Mucosa of descending colon (tissue), 3 donors: ENCODE results near the gene PHKG1. TPM values are rescaled to one million over a fixed set of nuclear protein-coding genes. Genes with fewer than 3 reads are reported as not detected.
"Not testable (repeated sequence)": the region's sequence is repeated elsewhere in the genome, so short reads cannot be mapped to it uniquely, and the experiment has no call there.

Experiments
- ATAC-seq: fragments of 200-7000 bp; cut with Tn5 transposase; one replicate; pipeline ENCODE4 v1.9.1; 2020; ENCODE audit warnings: mild to moderate bottlenecking, moderate library complexity
- DNase-seq, 3 donors: peaks; one replicate each; pipeline ENCODE4 v3.0.0-alpha.2; 2020
- H3K36me3 ChIP-seq: fragments of 200-600 bp; one replicate; pipeline ENCODE4 v1.8.0; 2021; ENCODE audit warnings: low read depth, mild to moderate bottlenecking
- H3K4me1 ChIP-seq: fragments of 200-600 bp; one replicate; pipeline ENCODE4 v1.8.0; 2021; ENCODE audit warnings: low read depth, mild to moderate bottlenecking
- H3K4me3 ChIP-seq: fragments of 200-600 bp; one replicate; pipeline ENCODE4 v1.8.0; 2021; ENCODE audit warnings: mild to moderate bottlenecking
- H3K9me3 ChIP-seq: fragments of 200-600 bp; one replicate; pipeline ENCODE4 v1.8.0; 2021; ENCODE audit warnings: mild to moderate bottlenecking
- intact Hi-C, 2 donors: fragments of 100-400 bp; cut with DNase I in 1 of 2; cut with micrococcal nuclease in 1 of 2; formaldehyde crosslinking; loops; one replicate each; pipeline versions ENCODE4 v1.11.0 to v1.11.1; 2022; cut with DNase I, micrococcal nuclease
- total RNA-seq, 3 donors: library from RNA; stranded (reverse); fragmentation: NEBNext Ultra II Directional in 2 of 3; extraction: Animal tissue kit (Norgen Biotek cat#: 25700) in 2 of 3; gene quantifications; one replicate each; pipeline versions ENCODE4 v1.2.1 to v1.2.4, GENCODE V29; 2021 to 2023
- TF ChIP-seq, protein P1 (sequence below): fragments of 200-600 bp; IDR thresholded peaks from one replicate; pipeline ENCODE4 v1.8.0; 2022; ENCODE audit warnings: antibody characterized with exemption, mild to moderate bottlenecking
- donor health status: DM: no; HTN: no; CAD: no; lungs with moderate emphysema.
- donor health status: DM: no; HTN: no; CAD: no.
- donor health status: DM: no; HTN: yes; CAD: no.

The PHKG1 gene
- total RNA-seq, 3 donors from 2014 or later: 0.58 to 11.6 (median 2.0) TPM

DNA sequence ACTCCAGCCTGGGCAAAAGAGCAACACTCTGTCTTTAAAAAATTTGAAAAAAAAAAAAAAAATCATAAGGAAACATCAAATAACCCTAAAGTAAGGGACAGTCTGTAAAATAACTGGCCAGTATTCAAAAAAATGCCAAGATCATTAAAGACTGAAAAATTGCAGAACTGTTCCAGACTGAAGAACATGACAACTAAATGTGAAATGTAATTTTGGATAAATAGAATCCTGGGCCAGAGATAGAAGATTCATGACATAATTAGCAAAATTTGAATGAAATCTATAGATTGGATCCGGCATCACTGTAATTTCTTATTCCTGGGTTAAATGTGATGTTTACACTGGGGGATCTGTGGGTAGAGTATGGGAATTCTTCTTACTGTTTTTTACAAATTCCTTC is 44.5 kb downstream of the PHKG1 start:
- DNase-seq: no peak
- H3K4me3 ChIP-seq: no peak overlapping the region
- TF ChIP-seq, protein P1, sequence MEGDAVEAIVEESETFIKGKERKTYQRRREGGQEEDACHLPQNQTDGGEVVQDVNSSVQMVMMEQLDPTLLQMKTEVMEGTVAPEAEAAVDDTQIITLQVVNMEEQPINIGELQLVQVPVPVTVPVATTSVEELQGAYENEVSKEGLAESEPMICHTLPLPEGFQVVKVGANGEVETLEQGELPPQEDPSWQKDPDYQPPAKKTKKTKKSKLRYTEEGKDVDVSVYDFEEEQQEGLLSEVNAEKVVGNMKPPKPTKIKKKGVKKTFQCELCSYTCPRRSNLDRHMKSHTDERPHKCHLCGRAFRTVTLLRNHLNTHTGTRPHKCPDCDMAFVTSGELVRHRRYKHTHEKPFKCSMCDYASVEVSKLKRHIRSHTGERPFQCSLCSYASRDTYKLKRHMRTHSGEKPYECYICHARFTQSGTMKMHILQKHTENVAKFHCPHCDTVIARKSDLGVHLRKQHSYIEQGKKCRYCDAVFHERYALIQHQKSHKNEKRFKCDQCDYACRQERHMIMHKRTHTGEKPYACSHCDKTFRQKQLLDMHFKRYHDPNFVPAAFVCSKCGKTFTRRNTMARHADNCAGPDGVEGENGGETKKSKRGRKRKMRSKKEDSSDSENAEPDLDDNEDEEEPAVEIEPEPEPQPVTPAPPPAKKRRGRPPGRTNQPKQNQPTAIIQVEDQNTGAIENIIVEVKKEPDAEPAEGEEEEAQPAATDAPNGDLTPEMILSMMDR: no peak
- H3K9me3 ChIP-seq: no peaks in the 10 kb centered on the region
- no peak for ATAC-seq
- peaks cover 39% of the 10 kb centered on the region for H3K4me1 ChIP-seq
- intact Hi-C loops: no loop called here
- peaks cover 4% of the 10 kb centered on the region for H3K36me3 ChIP-seq

DNA sequence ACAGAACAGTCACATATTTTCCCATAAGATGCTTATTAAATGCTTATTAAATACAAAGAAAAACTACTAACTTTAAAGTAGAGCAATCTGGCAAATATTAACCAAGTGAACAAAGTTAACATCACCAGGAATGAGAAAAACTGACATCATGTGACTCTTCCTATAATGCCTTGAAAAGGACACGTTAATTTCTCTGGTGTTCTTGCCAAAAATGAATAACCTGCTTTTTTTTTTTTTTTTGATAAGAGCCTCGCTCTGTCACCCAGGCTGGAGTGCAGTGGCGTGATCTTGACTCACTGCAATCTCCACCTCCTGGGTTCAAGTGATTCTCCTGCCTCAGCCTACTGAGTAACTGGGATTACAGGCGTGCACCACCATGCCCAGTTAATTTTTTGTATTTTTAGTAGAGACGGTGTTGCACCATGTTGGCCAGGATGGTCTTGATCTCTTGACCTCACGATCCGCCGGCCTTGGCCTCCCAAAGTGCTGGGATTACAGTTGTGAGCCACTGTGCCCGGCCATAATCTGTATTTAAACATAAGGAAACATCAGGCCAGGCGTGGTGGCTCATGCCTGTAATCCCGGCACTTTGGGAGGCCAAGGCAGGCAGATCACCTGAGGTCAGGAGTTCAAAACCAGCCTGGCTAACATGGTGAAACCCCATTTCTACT is 45.2 kb downstream of the PHKG1 start:
- H3K36me3 ChIP-seq, ATAC-seq, intact Hi-C loops, H3K4me3 ChIP-seq, H3K9me3 ChIP-seq, DNase-seq: not testable (repeated sequence)
- peaks cover 34% of the 10 kb centered on the region for H3K4me1 ChIP-seq

DNA sequence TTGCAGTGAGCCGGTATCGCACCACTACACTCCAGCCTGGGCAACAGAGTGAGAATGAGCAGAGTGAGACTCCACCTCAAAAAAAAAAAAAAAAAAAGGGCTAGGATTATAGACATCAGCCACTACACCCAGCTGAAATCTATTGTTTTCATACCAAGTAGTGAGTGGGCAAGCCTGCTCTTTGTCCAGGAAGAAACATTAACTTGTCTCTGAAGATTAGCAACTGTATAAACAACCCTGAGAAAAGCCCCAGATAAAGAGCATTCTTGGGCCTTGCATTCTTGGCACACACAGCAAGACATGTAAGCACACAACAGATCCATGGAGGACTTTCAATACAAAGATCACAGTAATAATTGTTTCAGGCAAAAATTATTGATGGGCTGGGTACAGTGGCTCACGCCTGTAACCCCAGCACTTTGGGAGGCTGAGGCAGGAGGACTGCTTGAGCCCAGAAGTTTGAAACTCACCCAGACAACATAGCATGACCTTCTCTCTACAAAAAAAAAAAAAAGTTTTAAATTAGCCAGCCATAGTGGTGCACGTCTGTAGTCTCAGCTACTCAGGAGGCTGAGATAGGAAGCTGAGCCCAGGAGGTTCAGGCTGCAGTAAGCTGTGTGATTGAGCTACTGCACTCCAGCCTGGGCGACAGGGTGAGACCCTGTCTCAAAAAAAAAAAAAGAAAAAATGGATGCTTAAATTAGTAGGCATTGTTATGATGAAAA is 45.9 kb downstream of the PHKG1 start:
- DNase-seq: no peak
- no peak for ATAC-seq

GRCh38 chr7:56045758-56046157 is 47.0 kb downstream of the PHKG1 start:
- not testable (repeated sequence) for ATAC-seq

More for the DNA sequence above, 45.9 kb downstream of the PHKG1 start:
- H3K4me3 ChIP-seq: no peak overlapping the region
- no peaks in the 10 kb centered on the region for H3K9me3 ChIP-seq
- intact Hi-C loops: no loop called here
- TF ChIP-seq, protein P1: no peak
- H3K4me1 ChIP-seq: peaks cover 33% of the 10 kb centered on the region
- H3K36me3 ChIP-seq: peaks cover 4% of the 10 kb centered on the region

GRCh38 chr7:56040730-56041129 is 52.0 kb downstream of the PHKG1 start:
- peak in 1 of 3 donors; percentile 7 for DNase-seq
- ATAC-seq: no peak
- H3K4me1 ChIP-seq: no peaks in the 10 kb centered on the region
- H3K9me3 ChIP-seq: no peaks in the 10 kb centered on the region
- no peaks in the 10 kb centered on the region for H3K36me3 ChIP-seq
- TF ChIP-seq, protein P1: no peak
- intact Hi-C loops: no loop called here
- no peak overlapping the region for H3K4me3 ChIP-seq

More at GRCh38 chr7:56045758-56046157, 47.0 kb downstream of the PHKG1 start:
- H3K4me3 ChIP-seq, H3K9me3 ChIP-seq, H3K36me3 ChIP-seq, intact Hi-C loops, DNase-seq: not testable (repeated sequence)
- peaks cover 30% of the 10 kb centered on the region for H3K4me1 ChIP-seq

GRCh38 chr7:56033671-56034432 is 58.9 kb downstream of the PHKG1 start:
- intact Hi-C loops: no loop called here
- H3K4me3 ChIP-seq: peak overlapping the region; percentile 40
- TF ChIP-seq, protein P1: no peak
- H3K9me3 ChIP-seq: no peaks in the 10 kb centered on the region
- ATAC-seq (peak; percentile 88), DNase-seq (peak; percentile 70 to 81 (median 75))
- H3K36me3 ChIP-seq: no peaks in the 10 kb centered on the region
- peaks cover 4% of the 10 kb centered on the region for H3K4me1 ChIP-seq

- ATAC-seq, H3K36me3 ChIP-seq, intact Hi-C loops, H3K4me3 ChIP-seq, H3K9me3 ChIP-seq, H3K4me1 ChIP-seq: not testable (repeated sequence)
- peak in 1 of 3 donors; percentile 4 for DNase-seq
These were observed 60.2 kb downstream of the PHKG1 start for GRCh38 chr7:56032578-56032977.

GRCh38 chr7:56031556-56031955 is 61.2 kb downstream of the PHKG1 start:
- DNase-seq: peak in 1 of 3 donors; percentile 7
- H3K4me1 ChIP-seq, ATAC-seq, H3K36me3 ChIP-seq, intact Hi-C loops, H3K4me3 ChIP-seq, H3K9me3 ChIP-seq: not testable (repeated sequence)
